CD4-positive, CD25-positive, alpha-beta regulatory T cell (primary cell): ENCODE measurements around the gene SHB. TPM values are rescaled to one million over a fixed set of nuclear protein-coding genes. Genes with fewer than 3 reads are reported as not detected.

Experiments
- ATAC-seq, 2 donors: fragments of 150-1000 bp; cut with Tn5 transposase; one replicate each; pipeline ENCODE4 v1.10.0; 2021; ENCODE audit warnings: low read depth in 2 of 2, moderate number of reproducible peaks in 2 of 2, moderate library complexity in 1 of 2
- DNase-seq, 3 donors: peaks; one replicate each; pipeline versions ENCODE4 v3.0.0 to v3.0.0-alpha.2; 2012 to 2022; ENCODE audit warnings: mixed read lengths in 1 of 3
- H3K27ac ChIP-seq: one replicate; pipeline ENCODE4 v1.7.0; 2013; ENCODE audit warnings: mild to moderate bottlenecking, low read length; ENCODE audit not compliant: insufficient read depth, poor library complexity, severe bottlenecking
- H3K27me3 ChIP-seq: one replicate; pipeline ENCODE4 v1.7.0; 2013; ENCODE audit warnings: low read length; ENCODE audit not compliant: control insufficient read depth, insufficient read depth
- H3K36me3 ChIP-seq: one replicate; pipeline ENCODE4 v1.7.0; 2013; ENCODE audit warnings: mild to moderate bottlenecking, low read length, moderate library complexity; ENCODE audit not compliant: control insufficient read depth, insufficient read depth
- H3K4me1 ChIP-seq: 2 replicates; pipeline ENCODE4 v1.7.0; 2013; ENCODE audit warnings: mild to moderate bottlenecking, low read length; ENCODE audit not compliant: insufficient read depth, control insufficient read depth, poor library complexity, severe bottlenecking
- H3K4me3 ChIP-seq: one replicate; pipeline ENCODE4 v1.7.0; 2013; ENCODE audit warnings: low read depth, mild to moderate bottlenecking, low read length, moderate library complexity
- H3K9me3 ChIP-seq, 2 experiments: 1 replicate in 1 of 2; 2 replicates in 1 of 2; pipeline ENCODE4 v1.7.0; 2013; ENCODE audit warnings: low read length in 2 of 2, mild to moderate bottlenecking in 1 of 2, moderate library complexity in 1 of 2; ENCODE audit not compliant: control insufficient read depth in 2 of 2
- H3K27ac Mint-ChIP-seq, 3 donors: one replicate each; pipeline ENCODE4 v1.8.0; 2020 to 2022; ENCODE audit warnings: mild to moderate bottlenecking in 3 of 3, mixed read lengths in 3 of 3, moderate library complexity in 2 of 3
- H3K27me3 Mint-ChIP-seq: one replicate; pipeline ENCODE4 v1.8.0; 2022; ENCODE audit warnings: mild to moderate bottlenecking, mixed read lengths
- H3K36me3 Mint-ChIP-seq: one replicate; pipeline ENCODE4 v1.8.0; 2020; ENCODE audit warnings: mixed read lengths
- H3K4me1 Mint-ChIP-seq, 4 donors: one replicate each; pipeline ENCODE4 v1.8.0; 2020 to 2022; ENCODE audit warnings: mixed read lengths in 4 of 4, mild to moderate bottlenecking in 1 of 4
- H3K4me3 Mint-ChIP-seq, 4 donors: one replicate each; pipeline ENCODE4 v1.8.0; 2020 to 2022; ENCODE audit warnings: mild to moderate bottlenecking in 4 of 4, mixed read lengths in 4 of 4, moderate library complexity in 3 of 4
- H3K9me3 Mint-ChIP-seq, 7 donors: one replicate each; pipeline ENCODE4 v1.8.0; 2020 to 2022; ENCODE audit warnings: mixed read lengths in 7 of 7, mild to moderate bottlenecking in 3 of 7, moderate library complexity in 2 of 7
- polyA plus RNA-seq, 4 donors: library from polyadenylated mRNA; unstranded; fragments of 300-500 nt; fragmentation: Illumina TruSeq; gene quantifications; one replicate each; pipeline ENCODE4 v1.2.3, GENCODE V29; 2021
- total RNA-seq: library from RNA; stranded (reverse); gene quantifications from one replicate; pipeline ENCODE4 v1.2.3, GENCODE V29; 2022

The SHB gene
- total and polyA plus RNA-seq, 5 donors from 2014 or later, result 0.27 to 0.69 TPM; not detected in 3

- no peak overlapping the region for H3K27ac Mint-ChIP-seq
- H3K27me3 Mint-ChIP-seq, result no peaks in the 10 kb centered on the region
Measured at GRCh38 chr9:37919956-37920335, 149.1 kb downstream of the SHB start.

DNA sequence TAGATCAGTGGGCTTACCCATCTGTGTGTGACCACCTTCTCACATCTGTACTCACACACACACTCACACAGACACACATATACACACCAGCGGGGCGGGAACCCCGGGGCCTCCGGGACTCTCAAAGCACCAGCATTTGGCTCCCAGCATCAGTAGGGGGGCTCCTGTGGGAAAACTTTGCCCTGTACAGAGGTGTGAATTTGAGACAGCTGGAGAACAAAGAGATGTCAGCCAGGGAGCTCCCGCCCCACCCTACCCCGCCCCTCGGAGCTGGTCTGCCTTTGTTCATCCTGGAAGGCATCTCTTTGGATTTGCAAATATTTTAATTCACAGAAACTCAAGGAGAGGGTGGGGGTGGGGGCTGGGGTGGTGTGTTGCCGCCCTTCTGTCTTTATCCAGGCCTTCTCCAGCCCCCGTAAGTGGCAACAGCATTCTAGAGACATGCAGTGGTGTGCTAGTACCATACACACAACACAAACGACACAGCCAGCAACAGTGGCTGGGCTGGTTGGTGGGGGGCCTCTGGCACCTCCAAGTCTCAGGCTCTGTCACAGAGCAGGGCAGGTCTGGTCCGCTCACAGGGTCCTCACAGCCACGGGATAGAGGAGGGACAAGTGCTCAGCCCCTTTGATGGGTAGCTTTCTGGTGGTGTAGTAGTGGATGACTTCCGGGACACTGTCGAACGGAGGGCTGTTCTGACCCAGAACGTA is 149.6 kb downstream of the SHB start:
- H3K4me1 Mint-ChIP-seq, result peaks cover 0 to 4% (median 0%) of the 10 kb centered on the region in 4 donors
- H3K27me3 ChIP-seq, result no peaks in the 10 kb centered on the region
- no peaks in the 10 kb centered on the region for H3K4me1 ChIP-seq
- no peak overlapping the region for H3K27ac Mint-ChIP-seq
- no peak overlapping the region for H3K27ac ChIP-seq
- no peak overlapping the region for H3K4me3 ChIP-seq
- H3K27me3 Mint-ChIP-seq, result no peaks in the 10 kb centered on the region
- H3K36me3 ChIP-seq, result no peaks in the 10 kb centered on the region
- no peaks in the 10 kb centered on the region for H3K36me3 Mint-ChIP-seq
- no peak overlapping the region for H3K4me3 Mint-ChIP-seq
- no peak for ATAC-seq
- no peaks in the 10 kb centered on the region for H3K9me3 Mint-ChIP-seq
- DNase-seq, result no peak
- H3K9me3 ChIP-seq, result no peaks in the 10 kb centered on the region

More at GRCh38 chr9:37919956-37920335, 149.1 kb downstream of the SHB start:
- Histone ChIP-seq H3K4me3 (no peak overlapping the region), H3K36me3 (no peaks in the 10 kb centered on the region), H3K4me1 (no peaks in the 10 kb centered on the region), H3K27ac (no peak overlapping the region), H3K9me3 (no peaks in the 10 kb centered on the region), H3K27me3 (no peaks in the 10 kb centered on the region)
- no peak overlapping the region for H3K4me3 Mint-ChIP-seq
- ATAC-seq (no peak), DNase-seq (no peak)
- H3K9me3 Mint-ChIP-seq, result no peaks in the 10 kb centered on the region
- no peaks in the 10 kb centered on the region for H3K36me3 Mint-ChIP-seq
- H3K4me1 Mint-ChIP-seq, result peaks cover 0 to 4% (median 0%) of the 10 kb centered on the region in 4 donors

DNA sequence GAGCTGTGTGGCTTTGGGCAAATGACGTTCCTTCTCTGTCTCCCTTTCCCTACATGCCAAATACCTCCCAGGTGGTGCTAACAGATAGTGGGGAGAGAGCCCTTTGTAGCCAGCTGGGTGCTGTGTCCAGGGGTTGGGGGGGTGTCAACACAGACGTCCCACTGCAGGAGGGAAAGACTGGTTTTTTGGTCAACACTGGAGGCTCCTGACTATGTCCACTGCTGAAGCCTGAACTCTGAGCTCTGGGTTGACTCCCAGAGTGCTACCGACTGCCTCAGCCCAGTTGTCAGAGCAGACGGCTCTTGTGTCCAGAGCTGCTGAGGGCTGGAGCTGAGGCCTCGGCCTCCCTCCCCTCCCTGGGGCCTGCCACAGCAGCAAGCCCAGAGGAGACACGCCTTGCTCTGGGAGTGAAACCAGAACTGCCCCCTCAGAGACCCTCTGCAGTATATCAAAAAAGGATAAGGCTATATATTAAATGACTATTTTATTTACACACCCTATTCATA is 150.3 kb downstream of the SHB start:
- Histone ChIP-seq H3K9me3 (no peaks in the 10 kb centered on the region), H3K4me1 (no peaks in the 10 kb centered on the region)

GRCh38 chr9:37917801-37918664 is 151.0 kb downstream of the SHB start:
- no peaks in the 10 kb centered on the region for H3K27me3 ChIP-seq
- H3K4me3 ChIP-seq, result no peak overlapping the region
- peaks cover 0 to 4% (median 2%) of the 10 kb centered on the region in 4 donors for H3K4me1 Mint-ChIP-seq
- ATAC-seq, result no peak
- no peak overlapping the region for H3K27ac ChIP-seq
- no peaks in the 10 kb centered on the region for H3K27me3 Mint-ChIP-seq
- no peaks in the 10 kb centered on the region for H3K4me1 ChIP-seq
- H3K4me3 Mint-ChIP-seq, result no peak overlapping the region
- H3K36me3 ChIP-seq, result no peaks in the 10 kb centered on the region
- H3K36me3 Mint-ChIP-seq, result no peaks in the 10 kb centered on the region
- H3K9me3 Mint-ChIP-seq, result no peaks in the 10 kb centered on the region
- H3K27ac Mint-ChIP-seq, result peak overlapping the region in 1 of 3 donors; percentile 2
- DNase-seq, result no peak
- no peaks in the 10 kb centered on the region for H3K9me3 ChIP-seq

More for the DNA sequence above, 150.3 kb downstream of the SHB start:
- H3K27me3 Mint-ChIP-seq, result no peaks in the 10 kb centered on the region
- Histone ChIP-seq H3K36me3 (no peaks in the 10 kb centered on the region), H3K27ac (no peak overlapping the region), H3K4me3 (no peak overlapping the region), H3K27me3 (no peaks in the 10 kb centered on the region)
- peaks cover 0 to 4% (median 0%) of the 10 kb centered on the region in 4 donors for H3K4me1 Mint-ChIP-seq
- H3K4me3 Mint-ChIP-seq, result no peak overlapping the region
- no peaks in the 10 kb centered on the region for H3K9me3 Mint-ChIP-seq
- no peak for ATAC-seq
- no peak for DNase-seq
- H3K27ac Mint-ChIP-seq, result no peak overlapping the region
- no peaks in the 10 kb centered on the region for H3K36me3 Mint-ChIP-seq

- no peaks in the 10 kb centered on the region for H3K27me3 Mint-ChIP-seq
- Histone ChIP-seq H3K36me3 (no peaks in the 10 kb centered on the region), H3K27ac (no peak overlapping the region), H3K4me3 (no peak overlapping the region), H3K27me3 (no peaks in the 10 kb centered on the region), H3K9me3 (no peaks in the 10 kb centered on the region), H3K4me1 (no peaks in the 10 kb centered on the region)
- no peaks in the 10 kb centered on the region for H3K9me3 Mint-ChIP-seq
- ATAC-seq (no peak), DNase-seq (no peak)
- no peak overlapping the region for H3K27ac Mint-ChIP-seq
- H3K36me3 Mint-ChIP-seq, result no peaks in the 10 kb centered on the region
- H3K4me3 Mint-ChIP-seq, result no peak overlapping the region
- H3K4me1 Mint-ChIP-seq, result peaks cover 0 to 4% (median 2%) of the 10 kb centered on the region in 4 donors
Measured at GRCh38 chr9:37917313-37917731, 151.7 kb downstream of the SHB start.

DNA sequence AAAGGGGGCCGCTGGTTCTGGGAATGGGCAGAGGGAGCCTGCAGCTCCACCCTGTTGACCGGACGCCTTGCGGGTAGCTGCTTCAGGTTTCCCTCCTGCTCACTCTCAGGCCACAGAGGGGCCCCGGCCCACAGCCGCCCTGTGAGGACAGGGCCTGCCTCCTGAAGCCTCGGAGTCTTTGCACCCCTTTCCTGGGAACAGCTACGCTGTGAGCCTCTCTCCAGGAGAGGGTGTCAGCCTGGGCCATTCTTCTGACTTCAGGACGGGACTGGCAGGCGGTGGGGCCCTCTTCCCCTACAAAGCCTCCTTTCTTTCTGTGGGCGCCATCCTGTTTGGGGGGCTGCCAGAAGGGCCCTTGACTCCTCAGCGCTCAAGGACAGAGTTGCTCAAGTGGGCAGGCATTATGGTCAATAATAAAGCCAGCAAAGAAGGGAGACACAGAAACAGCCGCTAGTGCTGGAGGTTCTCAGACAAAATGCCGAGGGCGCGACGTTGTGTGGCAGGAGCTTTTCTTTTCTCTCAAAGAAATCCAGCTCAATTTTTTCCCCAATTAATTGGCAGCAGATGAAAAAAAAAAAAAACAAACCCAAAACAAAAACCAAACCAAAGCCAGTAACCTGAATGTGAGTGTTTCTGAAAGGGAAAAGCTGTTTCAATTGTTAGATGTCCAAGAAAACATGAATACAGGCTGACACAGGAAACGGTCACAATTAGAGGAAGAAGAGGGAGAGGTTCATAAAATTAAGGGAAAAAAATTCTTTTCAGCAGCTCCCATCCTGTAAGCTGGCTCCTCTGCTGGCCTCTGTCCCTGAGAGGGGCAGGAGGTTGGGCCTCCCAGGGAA is 152.3 kb downstream of the SHB start:
- Histone ChIP-seq H3K4me1 (no peaks in the 10 kb centered on the region), H3K9me3 (no peaks in the 10 kb centered on the region), H3K27ac (no peak overlapping the region), H3K36me3 (no peaks in the 10 kb centered on the region), H3K27me3 (no peaks in the 10 kb centered on the region), H3K4me3 (no peak overlapping the region)
- Mint-ChIP-seq H3K27ac (peak overlapping the region in 1 of 3 donors; percentile 23), H3K4me3 (no peak overlapping the region), H3K4me1 (peaks cover 0 to 3% (median under 1%) of the 10 kb centered on the region in 4 donors), H3K27me3 (no peaks in the 10 kb centered on the region), H3K9me3 (no peaks in the 10 kb centered on the region), H3K36me3 (no peaks in the 10 kb centered on the region)
- ATAC-seq (no peak), DNase-seq (no peak)

DNA sequence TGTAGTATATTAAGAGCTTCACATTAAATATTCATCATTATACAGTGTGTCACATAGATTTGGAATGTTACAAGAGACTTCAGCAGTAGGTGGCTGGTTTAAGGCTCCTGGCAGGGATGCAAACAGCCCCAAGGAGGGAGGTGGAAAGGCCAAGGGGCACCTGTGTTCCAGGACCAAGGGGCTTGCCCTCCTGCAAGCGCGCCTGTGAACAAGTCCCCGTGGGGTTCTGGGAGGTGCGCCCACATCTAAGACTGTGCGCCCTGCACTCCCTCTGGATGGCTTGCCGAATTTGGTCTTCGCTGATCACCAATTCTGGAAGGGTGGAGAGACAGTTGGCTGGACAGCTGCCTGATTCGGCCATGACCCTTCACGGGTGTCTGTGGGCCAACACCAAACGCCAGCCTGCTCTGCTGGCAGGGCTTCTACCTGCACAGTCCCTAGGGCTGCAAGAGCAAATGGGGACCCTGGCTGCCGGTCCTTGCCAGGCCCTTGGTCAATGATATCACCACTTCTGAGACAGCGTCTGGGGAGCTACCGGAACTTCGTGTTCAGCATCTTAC is 153.0 kb downstream of the SHB start:
- H3K4me1 ChIP-seq, result no peaks in the 10 kb centered on the region
- no peak overlapping the region for H3K4me3 ChIP-seq
- no peaks in the 10 kb centered on the region for H3K27me3 ChIP-seq
- no peaks in the 10 kb centered on the region for H3K9me3 Mint-ChIP-seq
- ATAC-seq, result no peak
- no peak overlapping the region for H3K27ac Mint-ChIP-seq
- no peak for DNase-seq
- no peak overlapping the region for H3K4me3 Mint-ChIP-seq
- H3K36me3 ChIP-seq, result no peaks in the 10 kb centered on the region
- H3K27me3 Mint-ChIP-seq, result no peaks in the 10 kb centered on the region
- no peaks in the 10 kb centered on the region for H3K9me3 ChIP-seq
- peaks cover 0 to 3% (median 0%) of the 10 kb centered on the region in 4 donors for H3K4me1 Mint-ChIP-seq
- no peaks in the 10 kb centered on the region for H3K36me3 Mint-ChIP-seq
- H3K27ac ChIP-seq, result no peak overlapping the region
